ENCODE measurements around the gene PTPRD. TPM values are rescaled to one million over a fixed set of nuclear protein-coding genes. Genes with fewer than 3 reads are reported as not detected.

The PTPRD gene
- total RNA-seq, 1 experiment from 2014 or later: 0.02 TPM

DNA sequence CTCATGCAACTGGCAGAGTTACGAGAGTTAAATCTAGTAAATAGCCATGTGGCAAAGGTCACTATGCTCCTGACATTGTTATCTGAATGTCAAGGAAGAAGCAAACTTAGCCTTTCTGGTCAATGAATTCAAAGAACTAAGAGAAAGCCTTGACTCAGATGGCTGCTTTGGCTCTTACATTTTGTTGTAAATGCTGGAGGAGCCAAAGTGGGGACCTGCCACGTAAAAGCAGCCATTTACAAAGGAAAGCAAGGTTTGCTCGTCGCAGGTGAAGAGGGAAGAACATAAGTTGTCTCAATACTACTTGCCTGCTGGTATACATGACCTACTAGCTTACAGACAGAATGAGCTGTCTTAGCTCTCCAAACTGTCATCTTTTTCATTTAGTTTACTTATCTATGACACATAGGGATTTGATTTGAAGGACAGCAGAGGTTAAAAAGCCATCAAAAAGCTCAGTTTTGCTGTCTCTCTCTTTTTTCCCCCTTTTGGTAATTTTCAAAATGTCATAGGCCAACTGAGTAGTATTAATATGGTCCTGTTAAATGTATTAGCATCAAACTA lies 1760.4 kb downstream of the PTPRD start:
- RAD21 ChIA-PET (ENCODE audit: low non-redundant PET in 1 of 2, low total read pairs in 2 of 2, uncharacterized antibody in 2 of 2, unreplicated experiment in 2 of 2): no interaction called here

More for the DNA sequence above, 1760.4 kb downstream of the PTPRD start:
- H3K9me2 ChIP-seq (ENCODE audit: insufficient read depth): no peaks in the 10 kb centered on the region
- TF ChIP-seq, protein P1, sequence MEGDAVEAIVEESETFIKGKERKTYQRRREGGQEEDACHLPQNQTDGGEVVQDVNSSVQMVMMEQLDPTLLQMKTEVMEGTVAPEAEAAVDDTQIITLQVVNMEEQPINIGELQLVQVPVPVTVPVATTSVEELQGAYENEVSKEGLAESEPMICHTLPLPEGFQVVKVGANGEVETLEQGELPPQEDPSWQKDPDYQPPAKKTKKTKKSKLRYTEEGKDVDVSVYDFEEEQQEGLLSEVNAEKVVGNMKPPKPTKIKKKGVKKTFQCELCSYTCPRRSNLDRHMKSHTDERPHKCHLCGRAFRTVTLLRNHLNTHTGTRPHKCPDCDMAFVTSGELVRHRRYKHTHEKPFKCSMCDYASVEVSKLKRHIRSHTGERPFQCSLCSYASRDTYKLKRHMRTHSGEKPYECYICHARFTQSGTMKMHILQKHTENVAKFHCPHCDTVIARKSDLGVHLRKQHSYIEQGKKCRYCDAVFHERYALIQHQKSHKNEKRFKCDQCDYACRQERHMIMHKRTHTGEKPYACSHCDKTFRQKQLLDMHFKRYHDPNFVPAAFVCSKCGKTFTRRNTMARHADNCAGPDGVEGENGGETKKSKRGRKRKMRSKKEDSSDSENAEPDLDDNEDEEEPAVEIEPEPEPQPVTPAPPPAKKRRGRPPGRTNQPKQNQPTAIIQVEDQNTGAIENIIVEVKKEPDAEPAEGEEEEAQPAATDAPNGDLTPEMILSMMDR (IDR thresholded peaks at IDR 0.05 in 2 of 3, conservative IDR thresholded peaks at IDR 0.05 in 1 of 3; ENCODE audit: borderline replicate concordance in 1 of 3, insufficient read depth in 1 of 3, low read depth in 2 of 3, low read length in 2 of 3): no peak
- no peak for TF ChIP-seq ZNF274 (IDR thresholded peaks at IDR 0.05; ENCODE audit: low read depth, low read length)
- no peak for TF ChIP-seq EZH2 (IDR thresholded peaks at IDR 0.05)
- no peak for TF ChIP-seq TCF7L2 (IDR thresholded peaks at IDR 0.05; ENCODE audit: borderline replicate concordance, extremely low read depth, insufficient read depth, insufficient read length)
- TF ChIP-seq, protein P2, sequence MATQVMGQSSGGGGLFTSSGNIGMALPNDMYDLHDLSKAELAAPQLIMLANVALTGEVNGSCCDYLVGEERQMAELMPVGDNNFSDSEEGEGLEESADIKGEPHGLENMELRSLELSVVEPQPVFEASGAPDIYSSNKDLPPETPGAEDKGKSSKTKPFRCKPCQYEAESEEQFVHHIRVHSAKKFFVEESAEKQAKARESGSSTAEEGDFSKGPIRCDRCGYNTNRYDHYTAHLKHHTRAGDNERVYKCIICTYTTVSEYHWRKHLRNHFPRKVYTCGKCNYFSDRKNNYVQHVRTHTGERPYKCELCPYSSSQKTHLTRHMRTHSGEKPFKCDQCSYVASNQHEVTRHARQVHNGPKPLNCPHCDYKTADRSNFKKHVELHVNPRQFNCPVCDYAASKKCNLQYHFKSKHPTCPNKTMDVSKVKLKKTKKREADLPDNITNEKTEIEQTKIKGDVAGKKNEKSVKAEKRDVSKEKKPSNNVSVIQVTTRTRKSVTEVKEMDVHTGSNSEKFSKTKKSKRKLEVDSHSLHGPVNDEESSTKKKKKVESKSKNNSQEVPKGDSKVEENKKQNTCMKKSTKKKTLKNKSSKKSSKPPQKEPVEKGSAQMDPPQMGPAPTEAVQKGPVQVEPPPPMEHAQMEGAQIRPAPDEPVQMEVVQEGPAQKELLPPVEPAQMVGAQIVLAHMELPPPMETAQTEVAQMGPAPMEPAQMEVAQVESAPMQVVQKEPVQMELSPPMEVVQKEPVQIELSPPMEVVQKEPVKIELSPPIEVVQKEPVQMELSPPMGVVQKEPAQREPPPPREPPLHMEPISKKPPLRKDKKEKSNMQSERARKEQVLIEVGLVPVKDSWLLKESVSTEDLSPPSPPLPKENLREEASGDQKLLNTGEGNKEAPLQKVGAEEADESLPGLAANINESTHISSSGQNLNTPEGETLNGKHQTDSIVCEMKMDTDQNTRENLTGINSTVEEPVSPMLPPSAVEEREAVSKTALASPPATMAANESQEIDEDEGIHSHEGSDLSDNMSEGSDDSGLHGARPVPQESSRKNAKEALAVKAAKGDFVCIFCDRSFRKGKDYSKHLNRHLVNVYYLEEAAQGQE (IDR thresholded peaks at IDR 0.05; ENCODE audit: low read depth): no peak
- TF ChIP-seq, protein P3, sequence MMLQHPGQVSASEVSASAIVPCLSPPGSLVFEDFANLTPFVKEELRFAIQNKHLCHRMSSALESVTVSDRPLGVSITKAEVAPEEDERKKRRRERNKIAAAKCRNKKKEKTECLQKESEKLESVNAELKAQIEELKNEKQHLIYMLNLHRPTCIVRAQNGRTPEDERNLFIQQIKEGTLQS (IDR thresholded peaks at IDR 0.05): no peak
- no peak for TF ChIP-seq ELF1 (IDR thresholded peaks at IDR 0.05; ENCODE audit: borderline replicate concordance, low read depth)
- no peak for TF ChIP-seq CBX3 (IDR thresholded peaks at IDR 0.05; ENCODE audit: low read depth)
- no peak for TF ChIP-seq POLR2AphosphoS5 (IDR thresholded peaks at IDR 0.05; ENCODE audit: low read depth, low read length)
- TF ChIP-seq, protein P4, sequence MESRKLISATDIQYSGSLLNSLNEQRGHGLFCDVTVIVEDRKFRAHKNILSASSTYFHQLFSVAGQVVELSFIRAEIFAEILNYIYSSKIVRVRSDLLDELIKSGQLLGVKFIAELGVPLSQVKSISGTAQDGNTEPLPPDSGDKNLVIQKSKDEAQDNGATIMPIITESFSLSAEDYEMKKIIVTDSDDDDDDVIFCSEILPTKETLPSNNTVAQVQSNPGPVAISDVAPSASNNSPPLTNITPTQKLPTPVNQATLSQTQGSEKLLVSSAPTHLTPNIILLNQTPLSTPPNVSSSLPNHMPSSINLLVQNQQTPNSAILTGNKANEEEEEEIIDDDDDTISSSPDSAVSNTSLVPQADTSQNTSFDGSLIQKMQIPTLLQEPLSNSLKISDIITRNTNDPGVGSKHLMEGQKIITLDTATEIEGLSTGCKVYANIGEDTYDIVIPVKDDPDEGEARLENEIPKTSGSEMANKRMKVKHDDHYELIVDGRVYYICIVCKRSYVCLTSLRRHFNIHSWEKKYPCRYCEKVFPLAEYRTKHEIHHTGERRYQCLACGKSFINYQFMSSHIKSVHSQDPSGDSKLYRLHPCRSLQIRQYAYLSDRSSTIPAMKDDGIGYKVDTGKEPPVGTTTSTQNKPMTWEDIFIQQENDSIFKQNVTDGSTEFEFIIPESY (IDR thresholded peaks at IDR 0.05; ENCODE audit: extremely low read depth, insufficient replicate concordance, low read length): no peak
- TF ChIP-seq SIN3A (IDR thresholded peaks at IDR 0.05; ENCODE audit: low read depth): no peak
- TF ChIP-seq JUND (IDR thresholded peaks at IDR 0.05): no peak
- TF ChIP-seq EGR1 (IDR thresholded peaks at IDR 0.05; ENCODE audit: low read depth): no peak
- TF ChIP-seq SRF (IDR thresholded peaks at IDR 0.05; ENCODE audit: low read depth): no peak
- no peak for TF ChIP-seq ZFX (IDR thresholded peaks at IDR 0.05)
- TF ChIP-seq CEBPB (IDR thresholded peaks at IDR 0.05; ENCODE audit: low read depth): no peak
- no peak for TF ChIP-seq YY1 (IDR thresholded peaks at IDR 0.05; ENCODE audit: extremely low read depth, insufficient replicate concordance, low read depth, low read length)
- TF ChIP-seq SP1 (IDR thresholded peaks at IDR 0.05; ENCODE audit: low read depth): no peak
- no peak for TF ChIP-seq FOSL1 (IDR thresholded peaks at IDR 0.05; ENCODE audit: low read depth)
- no peak for TF ChIP-seq POLR2A (IDR thresholded peaks at IDR 0.05; ENCODE audit: borderline replicate concordance, extremely low read depth, insufficient read depth, insufficient read length)
- H3K27me3 ChIP-seq (ENCODE audit: insufficient read depth, low read length): no peaks in the 10 kb centered on the region
- peaks cover 0 to 24% of the 10 kb centered on the region in 2 experiments; a peak in 3 of 4 replicates for H3K9me3 ChIP-seq (ENCODE audit: control insufficient read depth in 1 of 2, insufficient read depth in 1 of 2, low read depth in 1 of 2, low read length in 2 of 2)
- no peaks in the 10 kb centered on the region for H3K4me1 ChIP-seq (ENCODE audit: control insufficient read depth in 1 of 2, insufficient read depth in 2 of 2, low read length in 2 of 2)
- ATAC-seq: no peak
- DNase-seq (ENCODE audit: low read depth, low spot score): no peak
- ChIA-PET CTCF (no interaction called here), POLR2A (no interaction called here)
- BruUV-seq (replicated peaks): no TSS peak
- H3K9ac ChIP-seq (ENCODE audit: low read length): no peak overlapping the region
- no peak overlapping the region for H3K27ac ChIP-seq (ENCODE audit: low read depth, low read length)
- no peaks in the 10 kb centered on the region for H3K36me3 ChIP-seq (ENCODE audit: control insufficient read depth in 1 of 2, insufficient read depth in 2 of 2, low read length in 2 of 2)
- no peak overlapping the region for H3K4me3 ChIP-seq (replicated peaks in 1 of 2; ENCODE audit: low read depth in 1 of 2, low read length in 2 of 2)
- no peaks in the 10 kb centered on the region for H4K20me1 ChIP-seq (ENCODE audit: insufficient read depth)
- H3K4me2 ChIP-seq (ENCODE audit: low read length): no peak overlapping the region
- H3K79me2 ChIP-seq (ENCODE audit: insufficient read depth, low read length): no peaks in the 10 kb centered on the region
- H2AFZ ChIP-seq (ENCODE audit: low read depth, low read length, poor library complexity, severe bottlenecking): no peak overlapping the region
- intact Hi-C loops (cut with micrococcal nuclease): no loop called here
